Heart left ventricle (tissue), 16 donors: ENCODE measurements around the gene FAM149B1. TPM values are rescaled to one million over a fixed set of nuclear protein-coding genes. Genes with fewer than 3 reads are reported as not detected.
A peak's percentile ranks its signal among the peaks of the same experiment; 100 is the strongest.

Experiments used
- ATAC-seq, 4 donors: fragments of 200-7000 bp; cut with Tn5 transposase; one replicate each; pipeline ENCODE4 v1.9.1; 2020 to 2022; ENCODE audit warnings: moderate library complexity in 4 of 4, mild to moderate bottlenecking in 3 of 4, moderate number of reproducible peaks in 1 of 4
- DNase-seq, 5 donors: peaks; one replicate each; pipeline ENCODE4 v3.0.0-alpha.2; 2020
- H3K27ac ChIP-seq, 12 donors: fragments of 200-600 bp; sonication (generic) in 4 of 12; one replicate each; pipeline versions ENCODE4 v1.5.0 to v1.8.0; 2016 to 2022; ENCODE audit warnings: mild to moderate bottlenecking in 2 of 12
- H3K27me3 ChIP-seq, 9 donors: fragments of 200-600 bp; sonication (generic) in 2 of 9; one replicate each; pipeline versions ENCODE4 v1.5.1 to v1.8.0; 2016 to 2022; ENCODE audit warnings: mild to moderate bottlenecking in 3 of 9
- H3K36me3 ChIP-seq, 9 donors: fragments of 200-600 bp; sonication (generic) in 2 of 9; one replicate each; pipeline versions ENCODE4 v1.5.0 to v1.8.0; 2018 to 2022; ENCODE audit warnings: mild to moderate bottlenecking in 2 of 9
- H3K4me1 ChIP-seq, 12 donors: fragments of 200-600 bp; sonication (generic) in 4 of 12; one replicate each; pipeline versions ENCODE4 v1.5.0 to v1.8.0; 2016 to 2022; ENCODE audit warnings: mild to moderate bottlenecking in 3 of 12
- H3K4me3 ChIP-seq, 12 donors: fragments of 200-600 bp; sonication (generic) in 4 of 12; one replicate each; pipeline versions ENCODE4 v1.5.0 to v1.8.0; 2017 to 2022; ENCODE audit warnings: mild to moderate bottlenecking in 9 of 12, moderate library complexity in 4 of 12
- H3K9me3 ChIP-seq, 12 donors: fragments of 200-600 bp; sonication (generic) in 4 of 12; one replicate each; pipeline versions ENCODE4 v1.5.0 to v1.8.0; 2016 to 2022; ENCODE audit warnings: mild to moderate bottlenecking in 1 of 12
- POLR2A ChIP-seq, 2 donors: fragments of 450-650 bp; IDR thresholded peaks; one replicate each; pipeline ENCODE4 v1.6.1; 2017; ENCODE audit warnings: antibody characterized with exemption in 2 of 2, mild to moderate bottlenecking in 2 of 2, moderate library complexity in 2 of 2
- WGBS, 4 donors: extraction: QIAGEN DNeasy Blood & Tissue Kit in 2 of 4; methylation state at CpG; one replicate each; pipeline versions ENCODE4 v1.1.5 to v1.1.7; 2013 to 2018; 5-methylcytosine and 5-hydroxymethylcytosine counted together
- intact Hi-C, 10 donors: fragments of 100-400 bp; cut with DNase I; formaldehyde crosslinking; loops; one replicate each; pipeline versions ENCODE4 v1.11.1 to v1.14.2; 2022
- polyA plus RNA-seq, 2 donors: library from polyadenylated mRNA; stranded (reverse); fragments of 200-250 nt; gene quantifications; one replicate each; pipeline ENCODE4 v1.2.3, GENCODE V29; 2013
- total RNA-seq, 9 donors: library from RNA; depleted of rRNA in 2 of 9; stranded (reverse); fragments of >200 nt in 2 of 9; fragmentation: NEBNext Ultra II Directional in 3 of 9; extraction: Animal tissue kit (Norgen Biotek cat#: 25700) in 3 of 9; gene quantifications; one replicate each; pipeline versions ENCODE4 v1.1.0 to v1.2.4, GENCODE V29; 2016 to 2023
- TF ChIP-seq, protein P1 (sequence below), 12 donors: fragments of 200-600 bp; sonication (generic) in 4 of 12; IDR thresholded peaks; one replicate each; pipeline versions ENCODE4 v1.5.0 to v1.8.0; 2018 to 2022; ENCODE audit warnings: antibody characterized with exemption in 12 of 12, mild to moderate bottlenecking in 5 of 12
- donor health status: ischemic (EF 13 %, LVEDD 7.1; RV severe dilation, severe dysfunction).
- donor health status: healthy with polysubstance abuse.
- donor health status: DM: no; HTN: yes; CAD: no.
- donor health status: DM: no; HTN: no; CAD: no.
- donor health status: ischemic (EF 25% LVEDD 6.9; RV normal size, moderate dysfunction).
- donor health status: ischemic (EF 25% LVEDD 5.7; RV mildly dilated, moderate dysfunction).
- donor health status: healthy.
- donor health status: DM: yes; HTN: yes; CAD: no.
- donor health status: ischemic (EF 35%, LVEDD 5.7; RV mildly dilated, moderate dysfunction).
- donor health status: nonischemic (EF 11% LVEDD 7.7; RV severe dilation, severe dysfunction).
- donor health status: DM: yes; HTN: yes; CAD: no.
- donor health status: PGD.
- donor health status: ischemic (EF 29% LVEDD 5.4; RV normal size, mild dysfunction).
- donor health status: nonischemic (EF 23%, LVEDD 6.1; RV moderate dilation, normal function).

FAM149B1 gene
- total and polyA plus RNA-seq, 11 donors = 7.8 to 21.8 (median 17.8) TPM

DNA sequence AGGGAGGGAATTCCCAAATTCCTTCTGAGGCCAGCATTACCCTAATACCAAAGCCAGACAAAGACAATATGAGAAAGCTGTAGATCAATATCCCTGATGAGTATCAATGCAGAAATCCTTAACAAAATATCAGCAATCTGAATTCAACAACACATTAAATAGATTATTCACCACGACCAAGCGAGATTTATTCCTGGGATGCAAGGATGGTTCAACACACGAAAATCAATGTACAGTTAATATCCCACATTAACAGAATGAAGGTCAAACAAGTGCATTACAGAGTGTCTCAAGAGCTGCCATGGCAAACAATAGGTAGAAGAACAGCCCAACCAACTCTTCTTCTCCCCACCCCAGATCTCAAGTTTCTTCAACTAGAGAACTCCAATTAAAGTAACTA is 6.3 kb upstream of the FAM149B1 start:
- intact Hi-C loops = loop anchor here in 5 of 10 donors (2.0 to 10.0 kb wide), 7 partner anchors 34 to 804 kb away; partner anchors contain the start of genes P4HA1 (in 4 of the 5) and NUDT13 (in 1 of the 5)
- peaks cover 0 to 52% (median 24%) of the 10 kb centered on the region in 12 donors for H3K4me1 ChIP-seq
- WGBS, 4 donors = 87 to 95% (median 93%) methylated on average over 3 of the region's 3 CpGs
- H3K36me3 ChIP-seq = peaks cover 0 to 73% (median 60%) of the 10 kb centered on the region in 9 donors
- H3K9me3 ChIP-seq = no peaks in the 10 kb centered on the region
- TF ChIP-seq, protein P1, sequence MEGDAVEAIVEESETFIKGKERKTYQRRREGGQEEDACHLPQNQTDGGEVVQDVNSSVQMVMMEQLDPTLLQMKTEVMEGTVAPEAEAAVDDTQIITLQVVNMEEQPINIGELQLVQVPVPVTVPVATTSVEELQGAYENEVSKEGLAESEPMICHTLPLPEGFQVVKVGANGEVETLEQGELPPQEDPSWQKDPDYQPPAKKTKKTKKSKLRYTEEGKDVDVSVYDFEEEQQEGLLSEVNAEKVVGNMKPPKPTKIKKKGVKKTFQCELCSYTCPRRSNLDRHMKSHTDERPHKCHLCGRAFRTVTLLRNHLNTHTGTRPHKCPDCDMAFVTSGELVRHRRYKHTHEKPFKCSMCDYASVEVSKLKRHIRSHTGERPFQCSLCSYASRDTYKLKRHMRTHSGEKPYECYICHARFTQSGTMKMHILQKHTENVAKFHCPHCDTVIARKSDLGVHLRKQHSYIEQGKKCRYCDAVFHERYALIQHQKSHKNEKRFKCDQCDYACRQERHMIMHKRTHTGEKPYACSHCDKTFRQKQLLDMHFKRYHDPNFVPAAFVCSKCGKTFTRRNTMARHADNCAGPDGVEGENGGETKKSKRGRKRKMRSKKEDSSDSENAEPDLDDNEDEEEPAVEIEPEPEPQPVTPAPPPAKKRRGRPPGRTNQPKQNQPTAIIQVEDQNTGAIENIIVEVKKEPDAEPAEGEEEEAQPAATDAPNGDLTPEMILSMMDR (IDR thresholded peaks at IDR 0.05) = no peak
- TF ChIP-seq POLR2A (IDR thresholded peaks at IDR 0.05) = no peak
- no peak for DNase-seq
- no peak overlapping the region for H3K27ac ChIP-seq
- H3K4me3 ChIP-seq = no peak overlapping the region
- H3K27me3 ChIP-seq = no peaks in the 10 kb centered on the region
- no peak for ATAC-seq

DNA sequence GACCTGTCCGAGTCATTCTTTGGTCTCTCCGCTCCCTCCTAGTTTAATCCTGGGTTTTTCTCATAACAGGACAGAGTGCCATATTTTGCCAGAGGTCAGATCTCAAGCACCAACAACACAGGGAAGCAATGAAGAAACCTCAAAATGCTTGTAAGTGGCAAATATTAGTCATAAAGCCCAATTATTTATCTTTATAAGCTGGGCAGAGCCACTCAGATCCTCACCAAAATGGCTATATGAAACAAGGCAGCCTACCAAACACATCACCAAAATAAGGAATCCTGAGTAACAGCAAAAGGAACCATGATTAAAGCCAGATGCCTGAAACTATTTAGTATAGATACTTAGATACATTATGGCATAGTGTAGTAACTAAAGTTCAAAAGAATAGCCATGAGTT is 4.8 kb upstream of the FAM149B1 start:
- ATAC-seq = no peak
- H3K4me3 ChIP-seq = no peak overlapping the region
- H3K9me3 ChIP-seq = no peaks in the 10 kb centered on the region
- H3K27ac ChIP-seq = no peak overlapping the region
- H3K4me1 ChIP-seq = peaks cover 0 to 59% (median 30%) of the 10 kb centered on the region in 12 donors
- WGBS, 4 donors = 91 to 98% (median 96%) methylated on average over 2 of the region's 2 CpGs
- peaks cover 0 to 59% (median 46%) of the 10 kb centered on the region in 9 donors for H3K36me3 ChIP-seq
- no peak for TF ChIP-seq POLR2A (IDR thresholded peaks at IDR 0.05)
- H3K27me3 ChIP-seq = no peaks in the 10 kb centered on the region
- intact Hi-C loops = loop anchor here in 5 of 10 donors (2.0 to 10.0 kb wide), 7 partner anchors 36 to 806 kb away; partner anchors contain the start of genes P4HA1 (in 4 of the 5) and NUDT13 (in 1 of the 5)
- no peak for DNase-seq

DNA sequence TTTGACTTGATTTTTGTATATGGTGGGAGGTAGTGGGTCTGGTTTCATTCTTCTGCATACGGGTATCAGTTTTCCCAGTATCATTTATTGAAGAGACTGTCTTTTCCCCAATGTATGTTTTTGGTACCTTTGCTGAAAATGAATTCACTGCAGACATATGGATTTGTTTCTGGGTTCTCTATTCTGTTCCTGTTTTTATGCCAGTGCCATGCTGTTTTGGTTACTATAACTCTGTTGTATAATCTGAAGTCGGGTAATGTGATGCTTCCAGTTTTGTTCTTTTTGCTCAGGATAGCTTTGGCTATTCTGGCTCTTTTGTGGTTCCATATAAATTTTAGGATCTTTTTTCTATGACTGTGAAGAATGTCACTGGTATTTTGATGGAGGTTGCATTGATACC is 947 bp upstream of the FAM149B1 start:
- TF ChIP-seq POLR2A (IDR thresholded peaks at IDR 0.05) = no peak
- TF ChIP-seq, protein P1 (IDR thresholded peaks at IDR 0.05) = no peak
- Histone ChIP-seq H3K27ac (peak overlapping the region in 8 of 12 donors; percentile 80 to 97 (median 94)), H3K27me3 (no peaks in the 10 kb centered on the region), H3K4me3 (peak overlapping the region; percentile 71 to 98 (median 82)), H3K36me3 (peaks cover 0 to 30% (median 22%) of the 10 kb centered on the region in 9 donors), H3K9me3 (no peaks in the 10 kb centered on the region), H3K4me1 (peaks cover 0 to 60% (median 38%) of the 10 kb centered on the region in 12 donors)
- no peak for ATAC-seq
- no peak for DNase-seq
- WGBS, 4 donors = 75 to 93% (median 84%) methylated on average over 2 of the region's 2 CpGs
- intact Hi-C loops = loop anchor here in 6 of 10 donors (5.0 to 10.0 kb wide), 6 partner anchors 52 to 802 kb away; partner anchors contain the start of genes P4HA1 (in 3 of the 6), MRPS16 (in 1 of the 6) and NUDT13 (in 1 of the 6)

DNA sequence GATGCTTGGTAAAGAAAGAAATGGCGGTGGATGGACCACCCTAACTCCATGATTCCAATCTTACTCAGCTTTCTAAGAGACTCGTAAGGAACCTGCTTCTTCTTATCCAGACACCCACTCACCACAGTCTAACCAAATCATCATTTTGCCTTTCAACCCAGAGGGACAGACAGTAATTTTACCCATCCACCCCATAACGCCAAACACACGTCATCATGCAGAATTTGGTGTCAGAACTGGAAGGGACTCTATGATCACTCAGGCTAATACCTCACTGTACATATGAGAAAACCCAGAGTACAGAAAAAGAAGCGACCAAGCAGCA is 499 bp upstream of the FAM149B1 start:
- 3 to 9% (median 8%) methylated on average over 5 of the region's 5 CpGs for WGBS, 4 donors
- TF ChIP-seq, protein P1 (IDR thresholded peaks at IDR 0.05) = no peak
- TF ChIP-seq POLR2A (IDR thresholded peaks at IDR 0.05) = no peak
- ATAC-seq (no peak), DNase-seq (no peak)
- intact Hi-C loops = loop anchor here in 6 of 10 donors (5.0 to 10.0 kb wide), 6 partner anchors 53 to 803 kb away; partner anchors contain the start of genes P4HA1 (in 3 of the 6), MRPS16 (in 1 of the 6) and NUDT13 (in 1 of the 6)
- Histone ChIP-seq H3K9me3 (no peaks in the 10 kb centered on the region), H3K27me3 (no peaks in the 10 kb centered on the region), H3K4me1 (peaks cover 0 to 55% (median 35%) of the 10 kb centered on the region in 12 donors), H3K36me3 (peaks cover 0 to 30% (median 17%) of the 10 kb centered on the region in 9 donors), H3K4me3 (peak overlapping the region; percentile 71 to 98 (median 82)), H3K27ac (peak overlapping the region; percentile 80 to 97 (median 94))
